HG03442 (cell line): Measurements from ENCODE around the gene PC.
A peak's percentile ranks its signal among the peaks of the same experiment; 100 is the strongest.
"Not testable (repeated sequence)": the region's sequence is repeated elsewhere in the genome, so short reads cannot be mapped to it uniquely, and the experiment has no call there.

Source experiments
- ATAC-seq: cut with Tn5 transposase; IDR thresholded peaks from one replicate; pipeline ENCODE4 v1.9.1; 2021; ENCODE audit warnings: mild to moderate bottlenecking, moderate library complexity; ENCODE audit not compliant: unreplicated experiment

Gene PC

GRCh38 chr11:66845143-66845875 is 112.9 kb downstream of the PC start:
- ATAC-seq, result no peak

GRCh38 chr11:66844496-66845142 is 113.6 kb downstream of the PC start:
- no peak for ATAC-seq

DNA sequence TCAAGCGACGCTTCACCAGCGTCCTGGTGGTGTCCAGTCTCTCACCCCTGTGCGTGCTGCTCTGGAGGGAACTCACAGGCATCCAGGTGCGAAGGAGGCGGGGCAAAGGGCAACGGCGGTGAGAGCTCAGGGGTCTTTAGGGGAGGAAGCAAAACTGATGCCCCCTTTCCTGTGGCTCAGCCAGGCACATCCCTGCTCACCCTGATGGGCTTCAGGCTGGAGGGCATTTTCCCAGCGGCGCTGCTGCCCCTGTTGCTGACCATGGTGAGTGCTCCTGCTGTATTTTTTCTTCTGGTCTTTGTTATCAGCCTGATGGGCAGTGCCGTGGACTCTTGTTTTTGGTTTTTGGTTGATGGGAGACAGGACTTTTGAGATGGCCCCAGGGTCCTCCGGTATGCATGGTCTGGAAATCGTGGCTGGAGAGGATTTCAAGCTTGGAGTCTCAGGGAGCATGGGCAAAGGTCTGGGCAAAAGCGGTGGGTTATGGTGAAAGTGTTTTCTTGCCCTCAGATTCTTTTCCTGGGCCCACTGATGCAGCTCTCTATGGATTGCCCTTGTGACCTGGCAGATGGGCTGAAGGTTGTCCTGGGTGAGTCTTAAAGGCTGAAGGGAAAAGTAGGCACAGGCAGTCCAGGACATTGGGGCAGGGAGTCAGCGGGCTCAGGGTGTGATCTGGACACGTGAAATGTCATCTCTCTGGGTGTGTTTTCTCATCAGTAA is 114.2 kb downstream of the PC start:
- ATAC-seq, result no peak

DNA sequence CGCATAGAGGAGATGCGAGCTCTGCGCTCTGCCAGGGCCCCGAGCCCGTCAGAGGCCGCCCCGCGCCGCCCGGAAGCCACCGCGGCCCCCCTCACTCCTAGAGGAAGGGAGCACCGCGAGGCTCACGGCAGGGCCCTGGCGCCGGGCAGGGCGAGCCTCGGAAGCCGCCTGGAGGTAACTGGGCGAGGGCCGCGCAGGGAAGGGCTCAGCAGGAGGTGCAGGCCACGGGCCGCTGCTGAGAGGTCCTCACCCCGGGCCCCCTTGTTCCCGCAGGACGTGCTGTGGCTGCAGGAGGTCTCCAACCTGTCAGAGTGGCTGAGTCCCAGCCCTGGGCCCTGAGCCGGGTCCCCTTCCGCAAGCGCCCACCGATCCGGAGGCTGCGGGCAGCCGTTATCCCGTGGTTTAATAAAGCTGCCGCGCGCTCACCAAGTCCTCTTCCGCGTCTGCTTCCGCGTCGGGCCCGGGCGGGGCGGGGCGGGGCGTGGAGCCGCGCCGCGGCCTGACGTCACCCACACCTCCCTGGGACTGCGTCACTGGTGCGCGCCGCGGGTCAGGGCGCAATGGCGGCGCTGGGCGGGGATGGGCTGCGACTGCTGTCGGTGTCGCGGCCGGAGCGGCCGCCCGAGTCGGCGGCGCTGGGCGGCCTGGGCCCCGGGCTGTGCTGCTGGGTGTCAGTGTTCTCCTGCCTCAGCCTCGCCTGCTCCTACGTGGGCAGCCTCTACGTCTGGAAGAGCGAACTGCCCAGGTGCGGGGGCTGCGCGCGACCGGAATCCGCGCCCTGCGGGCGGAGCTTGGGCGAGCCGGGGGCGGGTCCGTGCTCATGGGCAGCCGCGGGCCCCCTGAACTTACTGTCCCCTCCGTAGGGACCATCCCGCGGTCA is 115.0 kb downstream of the PC start, which contains the start of gene RCE1:
TSS of gene RCE1 (plus strand) at position 546 of the 880 bp plus-strand sequence. CDS start at position 561, 15 bp downstream.
- ATAC-seq, result peak; percentile 75

DNA sequence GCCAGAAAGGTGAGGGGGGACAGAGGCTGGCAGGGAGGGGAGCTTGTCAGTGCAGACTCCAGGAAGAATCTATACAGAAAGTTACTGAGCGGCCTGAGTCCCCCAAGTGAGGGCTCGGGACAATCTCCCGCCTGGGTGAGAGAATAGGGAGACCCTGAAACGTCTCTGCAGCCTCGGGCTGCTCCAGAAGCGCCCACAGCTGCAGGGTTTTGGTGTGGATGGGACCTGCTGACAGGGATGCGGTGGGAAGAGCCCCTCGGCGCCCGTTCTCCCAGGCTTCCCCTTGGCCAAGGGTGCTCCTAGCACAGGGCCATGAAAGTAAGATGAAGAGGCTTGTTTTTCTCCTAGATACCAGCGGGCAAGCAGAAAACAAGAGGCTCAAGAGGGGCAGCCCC is 115.7 kb downstream of the PC start:
- ATAC-seq, result no peak

DNA sequence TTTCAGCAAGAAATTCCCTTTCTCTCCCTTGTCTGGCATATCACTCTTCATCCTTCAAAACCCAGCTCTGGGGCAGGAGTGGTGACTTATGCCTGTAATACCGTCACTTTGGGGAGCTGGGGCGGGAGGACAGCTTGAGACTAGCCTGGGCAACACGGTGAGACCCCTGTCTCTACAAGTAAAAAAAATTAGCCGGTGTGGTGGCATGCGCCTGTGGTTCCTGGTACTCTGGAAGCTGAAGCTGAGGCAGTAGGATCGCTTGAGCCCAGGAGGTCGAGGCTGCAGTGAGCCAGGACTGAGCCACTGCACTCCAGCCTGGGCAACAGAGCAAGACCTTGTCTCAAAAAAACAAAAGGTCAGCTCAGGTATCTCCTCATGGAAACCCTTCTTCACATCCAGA is 116.3 kb downstream of the PC start:
- no peak for ATAC-seq

- ATAC-seq, result no peak
Observed at GRCh38 chr11:66840317-66841091, 117.7 kb downstream of the PC start.

GRCh38 chr11:66835768-66836405 is 122.3 kb downstream of the PC start:
- no peak for ATAC-seq

DNA sequence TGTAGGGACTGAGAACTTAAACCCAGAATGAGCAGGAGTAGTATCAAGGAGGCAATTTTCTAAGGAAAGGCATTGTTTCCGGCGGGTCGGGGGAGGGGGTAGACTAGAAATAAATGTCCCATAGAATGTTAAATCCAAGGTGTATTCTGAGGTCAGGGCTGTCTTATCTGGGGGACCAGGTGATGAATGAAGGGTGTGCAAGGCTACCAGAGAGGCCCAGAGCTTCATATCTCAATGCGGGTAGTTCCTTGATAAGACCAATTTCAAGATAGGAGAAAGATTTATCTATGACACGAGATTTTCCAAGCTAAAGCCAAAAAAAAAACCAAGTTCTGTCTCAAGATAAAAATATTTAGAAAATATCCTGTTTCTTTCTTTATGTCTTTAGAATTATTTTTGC is 123.2 kb downstream of the PC start:
- no peak for ATAC-seq

DNA sequence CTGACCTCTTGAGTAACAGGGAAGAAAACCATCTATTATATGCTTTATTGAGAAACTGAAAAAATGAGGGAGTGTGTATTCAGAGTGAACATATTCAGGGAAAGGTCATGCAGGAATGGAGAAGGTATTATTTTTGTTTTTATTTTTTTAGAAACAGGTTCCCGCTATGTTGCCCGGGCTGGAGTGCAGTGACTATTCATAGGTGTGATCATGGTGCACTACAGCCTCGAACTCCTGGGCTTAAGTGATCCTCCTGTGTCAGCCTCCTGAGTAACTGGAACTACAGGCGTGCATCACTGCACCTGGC is 123.7 kb downstream of the PC start:
- no peak for ATAC-seq

GRCh38 chr11:66824573-66824972 is 133.6 kb downstream of the PC start:
- not testable (repeated sequence) for ATAC-seq

DNA sequence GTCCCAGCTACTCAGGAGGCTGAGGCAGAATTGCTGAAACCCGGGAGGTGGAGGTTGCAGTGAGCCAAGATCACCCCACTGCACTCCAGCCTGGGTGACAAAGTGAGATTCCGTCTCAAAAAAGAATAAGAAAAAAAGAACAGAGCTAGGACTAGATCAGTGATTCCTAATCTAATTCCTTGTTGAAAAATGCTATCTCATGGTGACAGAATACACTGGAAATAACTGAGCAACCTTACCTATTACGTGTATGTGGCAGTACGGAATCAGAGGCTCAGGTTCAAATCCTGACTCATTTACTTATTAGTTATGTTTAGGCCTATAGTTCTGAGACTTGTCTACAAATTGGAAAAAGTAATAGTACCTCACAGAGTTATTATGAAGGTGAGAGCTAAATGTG is 134.5 kb downstream of the PC start:
- no peak for ATAC-seq

DNA sequence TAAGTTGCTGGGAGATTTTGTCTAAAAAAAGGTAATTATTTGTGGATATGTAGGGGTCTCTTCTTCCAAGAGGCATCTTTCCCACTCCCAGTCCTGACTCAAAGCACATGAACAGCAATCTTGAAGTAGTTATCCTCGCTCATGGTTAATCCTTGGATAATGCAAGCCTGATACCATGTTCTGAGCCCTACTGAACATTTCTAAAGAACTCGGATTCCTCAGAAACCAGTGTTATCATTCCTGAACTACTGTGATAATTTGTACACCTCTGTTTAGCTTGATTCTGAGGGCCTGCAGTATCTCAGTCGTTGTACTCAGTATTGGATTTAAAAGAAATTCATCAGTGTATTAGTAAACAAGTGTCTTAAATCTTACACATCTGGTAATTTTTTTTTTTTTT is 137.3 kb downstream of the PC start:
- ATAC-seq, result no peak

- no peak for ATAC-seq
Observed at GRCh38 chr11:66820381-66820780, 137.8 kb downstream of the PC start.

GRCh38 chr11:66818231-66818955 is 139.8 kb downstream of the PC start:
- ATAC-seq, result no peak

- no peak for ATAC-seq
Observed at GRCh38 chr11:66815646-66816045, 142.5 kb downstream of the PC start.

DNA sequence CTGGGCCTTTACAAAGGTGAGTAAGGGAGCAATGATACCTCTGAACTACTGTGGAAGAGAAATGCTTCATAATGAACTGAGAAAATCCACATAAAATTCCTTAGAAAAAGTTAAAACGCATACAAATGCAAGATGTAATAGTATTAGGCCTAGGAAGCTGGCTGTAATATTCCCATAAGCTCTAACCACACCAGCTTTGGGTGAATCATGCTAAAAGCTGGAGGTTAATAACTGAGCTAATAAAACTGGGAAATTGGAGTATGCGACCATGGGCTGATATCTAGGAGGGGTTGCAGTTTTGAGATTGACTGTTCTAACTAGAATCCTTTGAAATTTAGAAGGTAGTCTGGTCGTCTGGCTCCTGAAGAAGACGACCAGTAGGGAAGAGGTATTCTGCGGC is 143.5 kb downstream of the PC start:
- no peak for ATAC-seq

- no peak for ATAC-seq
Observed at GRCh38 chr11:66810576-66811185, 147.5 kb downstream of the PC start.

DNA sequence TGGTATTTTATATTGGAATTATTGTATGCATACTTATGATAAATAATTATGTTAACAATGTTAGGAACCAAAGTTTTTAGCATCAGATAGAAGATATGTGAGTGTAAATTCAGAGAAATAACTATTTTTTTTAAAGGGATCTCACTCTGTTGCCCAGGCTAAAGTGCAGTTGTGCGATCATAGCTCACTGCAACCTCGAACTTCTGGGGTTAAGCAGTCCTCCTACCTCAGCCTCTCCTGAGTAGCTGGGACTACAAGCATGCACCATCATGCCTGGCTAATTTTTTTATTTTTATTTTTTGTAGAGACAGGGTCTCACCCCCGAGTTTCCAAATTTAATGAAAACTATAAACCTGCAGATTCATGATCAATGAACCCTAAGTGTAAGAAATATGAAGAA is 148.6 kb downstream of the PC start:
- no peak for ATAC-seq
